ENCODE data around the gene SKOR2. TPM values are rescaled to one million over a fixed set of nuclear protein-coding genes. Genes with fewer than 3 reads are reported as not detected.

Gene SKOR2
- total and polyA plus RNA-seq, 2 of the 4 experiments (the other 2 are of a cell fraction), result not detected

- dilution Hi-C loops (cut with HindIII; ENCODE audit: low sequenced_read_pairs, unreplicated experiment) (no loop called here), intact Hi-C loops (cut with micrococcal nuclease) (no loop called here), in situ Hi-C loops (cut with MboI; ENCODE audit: low sequenced_read_pairs) (no loop called here)
- H2BK15ac ChIP-seq (ENCODE audit: low read depth, low read length), result no peak overlapping the region
- H3K9ac ChIP-seq (ENCODE audit: low read depth, low read length), result no peak overlapping the region
- H3K23ac ChIP-seq (ENCODE audit: low read depth, low read length), result no peak overlapping the region
- no peak for DNase-seq
- H4K8ac ChIP-seq (ENCODE audit: low read depth in 2 of 2, low read length in 2 of 2), result no peak overlapping the region
- no peak overlapping the region for H2BK20ac ChIP-seq (ENCODE audit: low read depth, low read length)
- no peak overlapping the region for H3K4me2 ChIP-seq (ENCODE audit: low read depth, low read length)
- peaks cover 53% of the 10 kb centered on the region for H4K20me1 ChIP-seq (ENCODE audit: insufficient read depth, low read length)
- no peak overlapping the region for H2BK5ac ChIP-seq (ENCODE audit: low read depth, low read length, poor library complexity, severe bottlenecking)
- peaks cover 14 to 39% of the 10 kb centered on the region in 2 experiments for H3K79me1 ChIP-seq (ENCODE audit: low read depth in 1 of 2, low read length in 2 of 2)
- no peak overlapping the region for H2BK120ac ChIP-seq (ENCODE audit: low read depth, low read length)
- peaks cover 2% of the 10 kb centered on the region; the same call in 1 of the 2 replicates for H3K4me1 ChIP-seq (ENCODE audit: control insufficient read depth, insufficient read depth, low read length)
- CTCF ChIA-PET, result no interaction called here
- H3K27me3 ChIP-seq (ENCODE audit: control insufficient read depth, insufficient read depth, low read length), result no peaks in the 10 kb centered on the region
- peaks cover 2% of the 10 kb centered on the region for H3K36me3 ChIP-seq (ENCODE audit: control insufficient read depth, insufficient read depth, low read length)
- H2AK9ac ChIP-seq (replicated peaks; ENCODE audit: low read depth, low read length, poor library complexity), result no peak overlapping the region
- H2AK5ac ChIP-seq (ENCODE audit: low read depth, low read length), result no peak overlapping the region
- no peak overlapping the region for H3K18ac ChIP-seq (ENCODE audit: low read depth, low read length)
- no peak overlapping the region for H2AFZ ChIP-seq (replicated peaks; ENCODE audit: low read length, poor library complexity)
- H3K9me1 ChIP-seq (ENCODE audit: insufficient read depth, low read length), result peaks cover 9% of the 10 kb centered on the region
- H3K4me3 ChIP-seq (ENCODE audit: insufficient read depth, low read depth, low read length), result no peak overlapping the region
- no CpG with 5 or more reads among the region's 1 CpG for WGBS, 2 experiments (ENCODE audit: extremely low coverage in 2 of 2, insufficient read length in 1 of 2)
- ATAC-seq (ENCODE audit: low read depth), result no peak
- H3K27ac ChIP-seq (ENCODE audit: insufficient read depth, low read length), result no peak overlapping the region
- H3K9me3 ChIP-seq (ENCODE audit: control insufficient read depth, insufficient read depth, low read length), result no peaks in the 10 kb centered on the region
- H3K56ac ChIP-seq (ENCODE audit: extremely low read depth, insufficient read depth, low read length), result no peak overlapping the region
- POLR2A ChIA-PET (ENCODE audit: unreplicated experiment), result no interaction called here
- H3K4ac ChIP-seq (ENCODE audit: low read depth, low read length), result no peak overlapping the region
- no peak overlapping the region for H3K14ac ChIP-seq (replicated peaks; ENCODE audit: low read depth, low read length)
- TF ChIP-seq CHD1 (IDR thresholded peaks at IDR 0.05; ENCODE audit: low read depth, low read length), result no peak
- TF ChIP-seq BHLHE40 (IDR thresholded peaks at IDR 0.05; ENCODE audit: low read depth, low read length), result no peak
- no peak for TF ChIP-seq CTCF (conservative IDR thresholded peaks at IDR 0.05; ENCODE audit: low read depth, low read length)
- no peak for TF ChIP-seq RAD21 (IDR thresholded peaks at IDR 0.05; ENCODE audit: low read length)
- TF ChIP-seq RCOR1 (IDR thresholded peaks at IDR 0.05; ENCODE audit: insufficient replicate concordance, low read length), result no peak
- no peak for TF ChIP-seq RFX5 (IDR thresholded peaks at IDR 0.05; ENCODE audit: low read depth, low read length)
- no peak for TF ChIP-seq SMC3 (IDR thresholded peaks at IDR 0.05; ENCODE audit: low read depth, low read length)
- TF ChIP-seq MXI1 (IDR thresholded peaks at IDR 0.05; ENCODE audit: borderline replicate concordance, low read depth, low read length), result no peak
- TF ChIP-seq CEBPB (IDR thresholded peaks at IDR 0.05; ENCODE audit: low read depth, low read length), result no peak
- no peak for TF ChIP-seq FOS (IDR thresholded peaks at IDR 0.05; ENCODE audit: low read depth, low read length)
- TF ChIP-seq MAFK (IDR thresholded peaks at IDR 0.05; ENCODE audit: low read depth, low read length), result no peak
- TF ChIP-seq ELK1 (IDR thresholded peaks at IDR 0.05; ENCODE audit: borderline replicate concordance, low read depth, low read length), result no peak
- TF ChIP-seq USF2 (IDR thresholded peaks at IDR 0.05; ENCODE audit: low read depth, low read length), result no peak
- no peak for TF ChIP-seq NFE2L2 (IDR thresholded peaks at IDR 0.05; ENCODE audit: low read depth, low read length)
- no peak for TF ChIP-seq POLR2A (IDR thresholded peaks at IDR 0.05; ENCODE audit: low read depth, low read length)
- H4K91ac ChIP-seq (ENCODE audit: insufficient read depth, low read depth, low read length), result no peak overlapping the region
- no peak overlapping the region for H4K5ac ChIP-seq (ENCODE audit: low read depth, low read length)
- no TSS peak for BruUV-seq (replicated peaks)
Observed at GRCh38 chr18:47168913-47169312, 82.5 kb downstream of the SKOR2 start.

Data from IMR-90 (cell line).